ENCODE data around the gene HMGCS2.

HMGCS2 gene

GRCh38 chr1:119737040-119737682 is 31.5 kb downstream of the HMGCS2 start:
- Histone ChIP-seq H3K9me3 (ENCODE audit: control insufficient read depth, low read length) (no peaks in the 10 kb centered on the region), H3K4ac (ENCODE audit: low read depth in 1 of 2, low read length in 2 of 2) (no peak overlapping the region), H3K79me1 (replicated peaks; ENCODE audit: low read length, poor library complexity, severe bottlenecking) (no peaks in the 10 kb centered on the region), H3K9ac (ENCODE audit: low read length) (no peak overlapping the region), H3K14ac (ENCODE audit: low read length in 2 of 2) (no peak overlapping the region), H2BK12ac (ENCODE audit: low read length in 2 of 2) (no peak overlapping the region), H2AFZ (ENCODE audit: low read depth, low read length) (no peak overlapping the region), H2AK5ac (ENCODE audit: low read length, severe bottlenecking) (no peak overlapping the region), H3K27me3 (ENCODE audit: control insufficient read depth in 1 of 2, insufficient read depth in 1 of 2, low read length in 2 of 2) (no peaks in the 10 kb centered on the region), H2BK120ac (ENCODE audit: low read depth, low read length) (no peak overlapping the region), H4K8ac (ENCODE audit: low read length) (no peak overlapping the region), H2BK5ac (ENCODE audit: low read depth, low read length, poor library complexity, severe bottlenecking) (no peak overlapping the region), H3K27ac (ENCODE audit: low read length, poor library complexity, severe bottlenecking) (no peak overlapping the region), H3K18ac (ENCODE audit: low read depth in 1 of 2, low read length in 2 of 2) (no peak overlapping the region), H4K91ac (ENCODE audit: low read length) (peak overlapping the region; percentile 8), H3K4me2 (ENCODE audit: low read length, poor library complexity, severe bottlenecking) (no peak overlapping the region), H3K4me3 (ENCODE audit: insufficient read depth in 1 of 2, low read depth in 1 of 2, low read length in 2 of 2) (no peak overlapping the region), H3K36me3 (ENCODE audit: control insufficient read depth in 1 of 2, insufficient read depth in 2 of 2, low read depth in 1 of 2, low read length in 2 of 2) (peaks cover 34 to 52% of the 10 kb centered on the region in 2 experiments), H2BK15ac (ENCODE audit: low read depth, poor library complexity, severe bottlenecking) (no peak overlapping the region), H3K4me1 (ENCODE audit: control insufficient read depth, insufficient read depth, low read depth, low read length) (peaks cover 10% of the 10 kb centered on the region), H3K23ac (ENCODE audit: low read length in 2 of 2) (no peak overlapping the region)
- DNase-seq: no peak
- 96% methylated on average over 16 of the region's 16 CpGs for WGBS

- Histone ChIP-seq H2AK5ac (ENCODE audit: low read length, severe bottlenecking) (no peak overlapping the region), H2AFZ (ENCODE audit: low read depth, low read length) (no peak overlapping the region), H3K36me3 (ENCODE audit: control insufficient read depth in 1 of 2, insufficient read depth in 2 of 2, low read depth in 1 of 2, low read length in 2 of 2) (peaks cover 34 to 49% of the 10 kb centered on the region in 2 experiments), H4K91ac (ENCODE audit: low read length) (no peak overlapping the region), H3K18ac (ENCODE audit: low read depth in 1 of 2, low read length in 2 of 2) (no peak overlapping the region), H2BK15ac (ENCODE audit: low read depth, poor library complexity, severe bottlenecking) (no peak overlapping the region), H3K23ac (ENCODE audit: low read length in 2 of 2) (no peak overlapping the region), H3K4me3 (ENCODE audit: insufficient read depth in 1 of 2, low read depth in 1 of 2, low read length in 2 of 2) (no peak overlapping the region), H3K4me2 (ENCODE audit: low read length, poor library complexity, severe bottlenecking) (no peak overlapping the region), H3K14ac (ENCODE audit: low read length in 2 of 2) (no peak overlapping the region), H2BK12ac (ENCODE audit: low read length in 2 of 2) (no peak overlapping the region), H2BK5ac (ENCODE audit: low read depth, low read length, poor library complexity, severe bottlenecking) (no peak overlapping the region), H3K9ac (ENCODE audit: low read length) (no peak overlapping the region), H3K27ac (ENCODE audit: low read length, poor library complexity, severe bottlenecking) (no peak overlapping the region), H3K79me1 (replicated peaks; ENCODE audit: low read length, poor library complexity, severe bottlenecking) (no peaks in the 10 kb centered on the region), H3K27me3 (ENCODE audit: control insufficient read depth in 1 of 2, insufficient read depth in 1 of 2, low read length in 2 of 2) (no peaks in the 10 kb centered on the region), H3K9me3 (ENCODE audit: control insufficient read depth, low read length) (no peaks in the 10 kb centered on the region), H2BK120ac (ENCODE audit: low read depth, low read length) (no peak overlapping the region), H3K4ac (ENCODE audit: low read depth in 1 of 2, low read length in 2 of 2) (no peak overlapping the region), H3K4me1 (ENCODE audit: control insufficient read depth, insufficient read depth, low read depth, low read length) (peaks cover 8% of the 10 kb centered on the region), H4K8ac (ENCODE audit: low read length) (no peak overlapping the region)
- no peak for DNase-seq
- 100% methylated on average over 1 of the region's 2 CpGs for WGBS
These were observed 32.1 kb downstream of the HMGCS2 start for GRCh38 chr1:119736649-119737039.

GRCh38 chr1:119735217-119735616 is 33.5 kb downstream of the HMGCS2 start:
- Histone ChIP-seq H3K14ac (ENCODE audit: low read length in 2 of 2) (no peak overlapping the region), H3K9ac (ENCODE audit: low read length) (no peak overlapping the region)
- WGBS: 97% methylated on average over 14 of the region's 14 CpGs

GRCh38 chr1:119733754-119734153 is 35.0 kb downstream of the HMGCS2 start:
- Histone ChIP-seq H4K91ac (ENCODE audit: low read length) (no peak overlapping the region), H2BK12ac (ENCODE audit: low read length in 2 of 2) (no peak overlapping the region), H2AFZ (ENCODE audit: low read depth, low read length) (no peak overlapping the region), H3K9ac (ENCODE audit: low read length) (no peak overlapping the region), H3K27ac (ENCODE audit: low read length, poor library complexity, severe bottlenecking) (no peak overlapping the region), H3K27me3 (ENCODE audit: control insufficient read depth in 1 of 2, insufficient read depth in 1 of 2, low read length in 2 of 2) (no peaks in the 10 kb centered on the region), H3K4me2 (ENCODE audit: low read length, poor library complexity, severe bottlenecking) (no peak overlapping the region), H3K79me1 (replicated peaks; ENCODE audit: low read length, poor library complexity, severe bottlenecking) (no peaks in the 10 kb centered on the region), H4K8ac (ENCODE audit: low read length) (no peak overlapping the region), H2BK5ac (ENCODE audit: low read depth, low read length, poor library complexity, severe bottlenecking) (no peak overlapping the region), H2AK5ac (ENCODE audit: low read length, severe bottlenecking) (no peak overlapping the region), H3K36me3 (ENCODE audit: control insufficient read depth in 1 of 2, insufficient read depth in 2 of 2, low read depth in 1 of 2, low read length in 2 of 2) (peaks cover 50 to 56% of the 10 kb centered on the region in 2 experiments), H3K4me1 (ENCODE audit: control insufficient read depth, insufficient read depth, low read depth, low read length) (peaks cover 4% of the 10 kb centered on the region), H3K14ac (ENCODE audit: low read length in 2 of 2) (no peak overlapping the region), H3K18ac (ENCODE audit: low read depth in 1 of 2, low read length in 2 of 2) (no peak overlapping the region), H3K4me3 (ENCODE audit: insufficient read depth in 1 of 2, low read depth in 1 of 2, low read length in 2 of 2) (no peak overlapping the region), H2BK120ac (ENCODE audit: low read depth, low read length) (no peak overlapping the region), H3K9me3 (ENCODE audit: control insufficient read depth, low read length) (no peaks in the 10 kb centered on the region), H3K23ac (ENCODE audit: low read length in 2 of 2) (no peak overlapping the region), H2BK15ac (ENCODE audit: low read depth, poor library complexity, severe bottlenecking) (no peak overlapping the region), H3K4ac (ENCODE audit: low read depth in 1 of 2, low read length in 2 of 2) (no peak overlapping the region)
- 99% methylated on average over 3 of the region's 3 CpGs for WGBS
- no peak for DNase-seq

More at GRCh38 chr1:119735217-119735616, 33.5 kb downstream of the HMGCS2 start:
- Histone ChIP-seq H4K91ac (ENCODE audit: low read length) (no peak overlapping the region), H3K4me1 (ENCODE audit: control insufficient read depth, insufficient read depth, low read depth, low read length) (peaks cover 4% of the 10 kb centered on the region), H3K18ac (ENCODE audit: low read depth in 1 of 2, low read length in 2 of 2) (no peak overlapping the region), H3K23ac (ENCODE audit: low read length in 2 of 2) (no peak overlapping the region), H3K4me2 (ENCODE audit: low read length, poor library complexity, severe bottlenecking) (no peak overlapping the region), H2BK12ac (ENCODE audit: low read length in 2 of 2) (no peak overlapping the region), H2BK120ac (ENCODE audit: low read depth, low read length) (no peak overlapping the region), H2BK5ac (ENCODE audit: low read depth, low read length, poor library complexity, severe bottlenecking) (no peak overlapping the region), H3K36me3 (ENCODE audit: control insufficient read depth in 1 of 2, insufficient read depth in 2 of 2, low read depth in 1 of 2, low read length in 2 of 2) (peaks cover 43 to 48% of the 10 kb centered on the region in 2 experiments), H2AK5ac (ENCODE audit: low read length, severe bottlenecking) (no peak overlapping the region), H3K4me3 (ENCODE audit: insufficient read depth in 1 of 2, low read depth in 1 of 2, low read length in 2 of 2) (no peak overlapping the region), H3K9me3 (ENCODE audit: control insufficient read depth, low read length) (no peaks in the 10 kb centered on the region), H3K27ac (ENCODE audit: low read length, poor library complexity, severe bottlenecking) (no peak overlapping the region), H3K4ac (ENCODE audit: low read depth in 1 of 2, low read length in 2 of 2) (no peak overlapping the region), H2BK15ac (ENCODE audit: low read depth, poor library complexity, severe bottlenecking) (no peak overlapping the region), H3K79me1 (replicated peaks; ENCODE audit: low read length, poor library complexity, severe bottlenecking) (no peaks in the 10 kb centered on the region), H2AFZ (ENCODE audit: low read depth, low read length) (no peak overlapping the region), H3K27me3 (ENCODE audit: control insufficient read depth in 1 of 2, insufficient read depth in 1 of 2, low read length in 2 of 2) (no peaks in the 10 kb centered on the region), H4K8ac (ENCODE audit: low read length) (no peak overlapping the region)
- no peak for DNase-seq
